ENCODE data around the gene LUZP2.
A peak's percentile ranks its signal among the peaks of the same experiment; 100 is the strongest.

DNA sequence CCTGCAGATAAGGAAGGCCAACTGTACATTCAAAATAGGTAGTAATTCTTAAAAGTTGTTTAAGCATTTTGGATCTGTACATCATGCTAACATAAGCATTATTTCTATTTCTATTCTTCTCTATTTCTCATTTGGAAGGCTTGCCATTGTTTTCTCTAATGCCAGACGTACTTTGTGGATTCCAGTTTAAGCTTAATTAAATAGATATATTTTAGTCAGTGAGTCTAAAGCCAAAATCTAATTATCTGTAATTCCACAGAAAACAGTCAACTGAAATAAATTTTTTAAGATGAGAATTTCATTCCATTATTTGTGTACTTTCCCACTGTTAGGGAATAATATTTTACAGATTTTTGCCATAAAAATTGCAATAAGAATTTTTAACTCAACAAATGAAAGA, 123.0 kb downstream of the LUZP2 start:
- TF ChIP-seq ZNF565 (CRISPR knock-in tag; conservative IDR thresholded peaks at IDR 0.05; ENCODE audit: low read depth) (no peak), SNAI2 (CRISPR knock-in tag; IDR thresholded peaks at IDR 0.05) (no peak), BACH2 (CRISPR knock-in tag; IDR thresholded peaks at IDR 0.05; ENCODE audit: borderline replicate concordance) (no peak), PPARA (CRISPR knock-in tag; IDR thresholded peaks at IDR 0.05; ENCODE audit: borderline replicate concordance) (no peak), ISL1 (CRISPR knock-in tag; IDR thresholded peaks at IDR 0.05) (peak; percentile 89), CSDC2 (CRISPR knock-in tag; IDR thresholded peaks at IDR 0.05) (no peak), ZFP3 (CRISPR knock-in tag; IDR thresholded peaks at IDR 0.05) (no peak), ZC3H10 (CRISPR knock-in tag; IDR thresholded peaks at IDR 0.05) (no peak; the same call in 1 of the 2 replicates), ESRRG (CRISPR knock-in tag; IDR thresholded peaks at IDR 0.05) (no peak), RARB (CRISPR knock-in tag; IDR thresholded peaks at IDR 0.05) (no peak)
- TF ChIP-seq, protein P1, sequence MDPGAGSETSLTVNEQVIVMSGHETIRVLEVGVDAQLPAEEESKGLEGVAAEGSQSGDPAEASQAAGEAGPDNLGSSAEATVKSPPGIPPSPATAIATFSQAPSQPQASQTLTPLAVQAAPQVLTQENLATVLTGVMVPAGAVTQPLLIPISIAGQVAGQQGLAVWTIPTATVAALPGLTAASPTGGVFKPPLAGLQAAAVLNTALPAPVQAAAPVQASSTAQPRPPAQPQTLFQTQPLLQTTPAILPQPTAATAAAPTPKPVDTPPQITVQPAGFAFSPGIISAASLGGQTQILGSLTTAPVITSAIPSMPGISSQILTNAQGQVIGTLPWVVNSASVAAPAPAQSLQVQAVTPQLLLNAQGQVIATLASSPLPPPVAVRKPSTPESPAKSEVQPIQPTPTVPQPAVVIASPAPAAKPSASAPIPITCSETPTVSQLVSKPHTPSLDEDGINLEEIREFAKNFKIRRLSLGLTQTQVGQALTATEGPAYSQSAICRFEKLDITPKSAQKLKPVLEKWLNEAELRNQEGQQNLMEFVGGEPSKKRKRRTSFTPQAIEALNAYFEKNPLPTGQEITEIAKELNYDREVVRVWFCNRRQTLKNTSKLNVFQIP (CRISPR knock-in tag; IDR thresholded peaks at IDR 0.05; ENCODE audit: borderline replicate concordance, low read depth), result no peak
- TF ChIP-seq, protein P2, sequence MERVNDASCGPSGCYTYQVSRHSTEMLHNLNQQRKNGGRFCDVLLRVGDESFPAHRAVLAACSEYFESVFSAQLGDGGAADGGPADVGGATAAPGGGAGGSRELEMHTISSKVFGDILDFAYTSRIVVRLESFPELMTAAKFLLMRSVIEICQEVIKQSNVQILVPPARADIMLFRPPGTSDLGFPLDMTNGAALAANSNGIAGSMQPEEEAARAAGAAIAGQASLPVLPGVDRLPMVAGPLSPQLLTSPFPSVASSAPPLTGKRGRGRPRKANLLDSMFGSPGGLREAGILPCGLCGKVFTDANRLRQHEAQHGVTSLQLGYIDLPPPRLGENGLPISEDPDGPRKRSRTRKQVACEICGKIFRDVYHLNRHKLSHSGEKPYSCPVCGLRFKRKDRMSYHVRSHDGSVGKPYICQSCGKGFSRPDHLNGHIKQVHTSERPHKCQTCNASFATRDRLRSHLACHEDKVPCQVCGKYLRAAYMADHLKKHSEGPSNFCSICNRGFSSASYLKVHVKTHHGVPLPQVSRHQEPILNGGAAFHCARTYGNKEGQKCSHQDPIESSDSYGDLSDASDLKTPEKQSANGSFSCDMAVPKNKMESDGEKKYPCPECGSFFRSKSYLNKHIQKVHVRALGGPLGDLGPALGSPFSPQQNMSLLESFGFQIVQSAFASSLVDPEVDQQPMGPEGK (CRISPR knock-in tag; IDR thresholded peaks at IDR 0.05; ENCODE audit: borderline replicate concordance), result no peak; the same call in 1 of the 2 replicates
- TF ChIP-seq, protein P3, sequence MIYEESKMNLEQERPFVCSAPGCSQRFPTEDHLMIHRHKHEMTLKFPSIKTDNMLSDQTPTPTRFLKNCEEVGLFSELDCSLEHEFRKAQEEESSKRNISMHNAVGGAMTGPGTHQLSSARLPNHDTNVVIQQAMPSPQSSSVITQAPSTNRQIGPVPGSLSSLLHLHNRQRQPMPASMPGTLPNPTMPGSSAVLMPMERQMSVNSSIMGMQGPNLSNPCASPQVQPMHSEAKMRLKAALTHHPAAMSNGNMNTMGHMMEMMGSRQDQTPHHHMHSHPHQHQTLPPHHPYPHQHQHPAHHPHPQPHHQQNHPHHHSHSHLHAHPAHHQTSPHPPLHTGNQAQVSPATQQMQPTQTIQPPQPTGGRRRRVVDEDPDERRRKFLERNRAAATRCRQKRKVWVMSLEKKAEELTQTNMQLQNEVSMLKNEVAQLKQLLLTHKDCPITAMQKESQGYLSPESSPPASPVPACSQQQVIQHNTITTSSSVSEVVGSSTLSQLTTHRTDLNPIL (CRISPR knock-in tag; IDR thresholded peaks at IDR 0.05; ENCODE audit: low read depth), result no peak
